HEK293 (cell line): ENCODE measurements around the gene STX3.

Experiments
- CTCF ChIA-PET: fragments of 350-600 bp; formaldehyde crosslinking; extraction: SDS; loops from one replicate; lab custom pipeline; 2021; ENCODE audit warnings: antibody characterized with exemption; lab: Yijun Ruan, JAX
- POLR2A ChIA-PET: fragments of 300-600 bp; formaldehyde crosslinking; extraction: SDS; loops from one replicate; lab custom pipeline; 2020; ENCODE audit warnings: antibody characterized with exemption, inconsistent platforms; lab: Yijun Ruan, JAX
- H3K27ac ChIP-seq: fragments of 200-500 bp; sonication (Bioruptor generic); 2 replicates; pipeline ENCODE4 v1.5.1; 2014; ENCODE audit warnings: low read depth, low read length, control low read depth, inconsistent platforms; ENCODE audit errors: extremely low read depth
- H3K36me3 ChIP-seq, 2 experiments: fragments of 200-500 bp in 1 of 2; sonication (Bioruptor generic) in 1 of 2; 1 replicate in 1 of 2; 2 replicates in 1 of 2; pipeline ENCODE4 v1.5.1; 2014 to 2017; ENCODE audit warnings: inconsistent platforms in 2 of 2, low read length in 2 of 2; ENCODE audit not compliant: control insufficient read depth in 2 of 2, insufficient read depth in 1 of 2
- H3K4me1 ChIP-seq: fragments of 200-500 bp; sonication (Bioruptor generic); 2 replicates; pipeline ENCODE4 v1.5.1; 2014; ENCODE audit warnings: mild to moderate bottlenecking, low read length, inconsistent platforms; ENCODE audit not compliant: control insufficient read depth, insufficient read depth
- H3K4me3 ChIP-seq: 2 replicates; pipeline ENCODE4 v1.5.1; 2011; ENCODE audit warnings: low read depth, mild to moderate bottlenecking, control low read depth, low read length, moderate library complexity
- H3K9me3 ChIP-seq: fragments of 200-500 bp; sonication (Bioruptor generic); 2 replicates; pipeline ENCODE4 v1.5.1; 2014; ENCODE audit warnings: low read depth, low read length, inconsistent platforms; ENCODE audit not compliant: control insufficient read depth, insufficient read depth
- GLIS2 ChIP-seq: fragments of 450-650 bp; formaldehyde crosslinking; IDR thresholded peaks from 2 replicates; pipeline ENCODE4 v1.5.1; 2016; ENCODE audit warnings: missing biosample characterization, missing genetic modification characterization
- KLF8 ChIP-seq: fragments of 450-650 bp; formaldehyde crosslinking; IDR thresholded peaks from 2 replicates; pipeline ENCODE4 v1.5.1; 2016; ENCODE audit warnings: missing biosample characterization, missing genetic modification characterization
- MZF1 ChIP-seq: fragments of 450-650 bp; formaldehyde crosslinking; IDR thresholded peaks from 2 replicates; pipeline ENCODE4 v1.5.1; 2017; ENCODE audit warnings: missing biosample characterization, missing genetic modification characterization, borderline replicate concordance
- OSR2 ChIP-seq: fragments of 450-650 bp; formaldehyde crosslinking; IDR thresholded peaks from 2 replicates; pipeline ENCODE4 v1.5.1; 2016; ENCODE audit warnings: missing biosample characterization, missing genetic modification characterization
- OVOL3 ChIP-seq: fragments of 450-650 bp; formaldehyde crosslinking; IDR thresholded peaks from 2 replicates; pipeline ENCODE4 v1.5.1; 2016; ENCODE audit warnings: missing biosample characterization, missing genetic modification characterization
- PRDM10 ChIP-seq: fragments of 450-650 bp; formaldehyde crosslinking; IDR thresholded peaks from 2 replicates; pipeline ENCODE4 v1.5.1; 2016; ENCODE audit warnings: missing biosample characterization, missing genetic modification characterization
- SALL2 ChIP-seq: fragments of 450-650 bp; formaldehyde crosslinking; IDR thresholded peaks from 2 replicates; pipeline ENCODE4 v1.5.0; 2017; ENCODE audit warnings: missing biosample characterization, mild to moderate bottlenecking, missing genetic modification characterization, borderline replicate concordance
- TCF7L2 ChIP-seq: IDR thresholded peaks from 2 replicates; pipeline ENCODE4 v1.6.1; 2011; ENCODE audit warnings: low read depth, mild to moderate bottlenecking, inconsistent platforms, low read length, moderate library complexity, borderline replicate concordance
- ZBTB6 ChIP-seq: fragments of 450-650 bp; formaldehyde crosslinking; IDR thresholded peaks from 2 replicates; pipeline ENCODE4 v1.5.1; 2017; ENCODE audit warnings: missing biosample characterization, missing genetic modification characterization
- ZBTB7A ChIP-seq: fragments of 450-650 bp; formaldehyde crosslinking; IDR thresholded peaks from 2 replicates; pipeline ENCODE4 v1.5.1; 2016; ENCODE audit warnings: low read depth, missing biosample characterization, missing genetic modification characterization
- ZNF114 ChIP-seq: fragments of 450-650 bp; formaldehyde crosslinking; IDR thresholded peaks from 2 replicates; pipeline ENCODE4 v1.5.0; 2017; ENCODE audit warnings: missing biosample characterization, missing genetic modification characterization
- ZNF2 ChIP-seq: fragments of 450-650 bp; formaldehyde crosslinking; IDR thresholded peaks from 2 replicates; pipeline ENCODE4 v1.5.1; 2016; ENCODE audit warnings: missing biosample characterization, missing genetic modification characterization
- ZNF221 ChIP-seq: fragments of 450-650 bp; formaldehyde crosslinking; IDR thresholded peaks from 2 replicates; pipeline ENCODE4 v1.5.1; 2017; ENCODE audit warnings: missing biosample characterization, missing genetic modification characterization, borderline replicate concordance
- ZNF335 ChIP-seq: fragments of 450-650 bp; formaldehyde crosslinking; conservative IDR thresholded peaks from 2 replicates; pipeline ENCODE4 v1.5.1; 2016; ENCODE audit warnings: missing biosample characterization, missing genetic modification characterization
- ZNF391 ChIP-seq: fragments of 450-650 bp; formaldehyde crosslinking; IDR thresholded peaks from 2 replicates; pipeline ENCODE4 v1.5.1; 2016; ENCODE audit warnings: low read depth, missing biosample characterization, missing genetic modification characterization, borderline replicate concordance
- ZNF404 ChIP-seq: fragments of 450-650 bp; formaldehyde crosslinking; IDR thresholded peaks from 2 replicates; pipeline ENCODE4 v1.5.1; 2017; ENCODE audit warnings: missing biosample characterization, missing genetic modification characterization
- ZNF416 ChIP-seq: fragments of 450-650 bp; formaldehyde crosslinking; IDR thresholded peaks from 2 replicates; pipeline ENCODE4 v1.5.1; 2016; ENCODE audit warnings: missing biosample characterization, missing genetic modification characterization
- ZNF501 ChIP-seq: fragments of 450-650 bp; formaldehyde crosslinking; IDR thresholded peaks from 2 replicates; pipeline ENCODE4 v1.5.1; 2016; ENCODE audit warnings: missing biosample characterization, missing genetic modification characterization
- ZNF544 ChIP-seq: fragments of 450-650 bp; formaldehyde crosslinking; IDR thresholded peaks from 2 replicates; pipeline ENCODE4 v1.5.0; 2017; ENCODE audit warnings: missing biosample characterization, missing genetic modification characterization
- ZNF548 ChIP-seq: fragments of 450-650 bp; formaldehyde crosslinking; IDR thresholded peaks from 2 replicates; pipeline ENCODE4 v1.5.1; 2016; ENCODE audit warnings: missing biosample characterization, missing genetic modification characterization
- ZNF600 ChIP-seq: fragments of 450-650 bp; formaldehyde crosslinking; IDR thresholded peaks from 2 replicates; pipeline ENCODE4 v1.5.1; 2016; ENCODE audit warnings: missing biosample characterization, missing genetic modification characterization
- ZNF610 ChIP-seq: fragments of 450-650 bp; formaldehyde crosslinking; IDR thresholded peaks from 2 replicates; pipeline ENCODE4 v1.5.1; 2016; ENCODE audit warnings: missing biosample characterization, missing genetic modification characterization, borderline replicate concordance
- ZNF629 ChIP-seq: fragments of 450-650 bp; formaldehyde crosslinking; IDR thresholded peaks from 2 replicates; pipeline ENCODE4 v1.5.1; 2017; ENCODE audit warnings: missing biosample characterization, missing genetic modification characterization
- ZNF670 ChIP-seq: fragments of 450-650 bp; formaldehyde crosslinking; IDR thresholded peaks from 2 replicates; pipeline ENCODE4 v1.5.1; 2016; ENCODE audit warnings: missing biosample characterization, missing genetic modification characterization, low read depth
- ZNF707 ChIP-seq: fragments of 450-650 bp; formaldehyde crosslinking; IDR thresholded peaks from 2 replicates; pipeline ENCODE4 v1.5.1; 2016; ENCODE audit warnings: missing biosample characterization, missing genetic modification characterization
- ZNF830 ChIP-seq: fragments of 450-650 bp; IDR thresholded peaks from 2 replicates; pipeline ENCODE4 v1.5.0; 2018; ENCODE audit warnings: missing biosample characterization, missing genetic modification characterization, low read depth, mild to moderate bottlenecking, moderate library complexity
- ZSCAN4 ChIP-seq: fragments of 450-650 bp; formaldehyde crosslinking; IDR thresholded peaks from 2 replicates; pipeline ENCODE4 v1.5.1; 2017; ENCODE audit warnings: missing biosample characterization, missing genetic modification characterization

Gene STX3

GRCh38 chr11:59754494-59754858 lies 700 bp upstream of the STX3 start:
- 0 out of 2 replicates have a peak, but pooled peaks have one; percentile 9 for TF ChIP-seq ZNF404
- no peak for TF ChIP-seq ZNF670 (tag by site-specific recombination)
- TF ChIP-seq ZNF2: no peak
- peak; percentile 88 for TF ChIP-seq ZNF335 (tag by site-specific recombination)
- CTCF ChIA-PET: interaction anchor here (0.5 to 6.9 kb wide), 12 partner anchors 9 to 165 kb away, joined by 3 to 110 read pairs (median 6); partner anchors contain the start of gene MRPL16
- Histone ChIP-seq H3K4me1 (no peaks in the 10 kb centered on the region), H3K9me3 (no peaks in the 10 kb centered on the region), H3K27ac (no peak overlapping the region; the same call in 1 of the 2 replicates), H3K4me3 (peak overlapping the region; percentile 82), H3K36me3 (peaks cover 0 to 3% of the 10 kb centered on the region in 2 experiments; a peak in 1 of 3 replicates)
- POLR2A ChIA-PET: interaction anchor here (0.6 to 2.7 kb wide), 10 partner anchors 11 to 848 kb away, joined by 3 to 28 read pairs (median 7); partner anchors contain the start of genes MRPL16 and PATL1

GRCh38 chr11:59755701-59756557 lies 753 bp downstream of the STX3 start:
- no peaks in the 10 kb centered on the region for H3K4me1 ChIP-seq
- CTCF ChIA-PET: interaction anchor here (0.6 to 6.9 kb wide), 6 partner anchors 28 to 1232 kb away, joined by 3 to 110 read pairs (median 7); partner anchors contain the start of gene MRPL16
- POLR2A ChIA-PET: interaction anchor here (0.5 to 2.7 kb wide), 13 partner anchors 9 to 147 kb away, joined by 3 to 28 read pairs (median 6); partner anchors contain the start of genes MRPL16, OSBP and PATL1
- H3K9me3 ChIP-seq: no peaks in the 10 kb centered on the region
- H3K4me3 ChIP-seq: peak overlapping the region; percentile 82
- peaks cover 0 to 7% of the 10 kb centered on the region in 2 experiments; a peak in 1 of 3 replicates for H3K36me3 ChIP-seq
- peak overlapping the region; percentile 67; the same call in 1 of the 2 replicates for H3K27ac ChIP-seq
- no peak for TF ChIP-seq OSR2 (tag by site-specific recombination)
- TF ChIP-seq MZF1 (tag by site-specific recombination): no peak
- TF ChIP-seq ZNF629: peak; percentile 34; the same call in 1 of the 2 replicates
- no peak for TF ChIP-seq ZSCAN4 (tag by site-specific recombination)
- TF ChIP-seq TCF7L2: no peak
- TF ChIP-seq ZNF114 (tag by site-specific recombination): no peak
- TF ChIP-seq ZNF501 (tag by site-specific recombination): no peak
- TF ChIP-seq ZNF830 (tag by site-specific recombination): no peak
- TF ChIP-seq PRDM10 (tag by site-specific recombination): no peak
- TF ChIP-seq ZNF544: no peak
- TF ChIP-seq GLIS2 (tag by site-specific recombination): peak; percentile 90
- no peak for TF ChIP-seq OVOL3
- TF ChIP-seq ZNF600 (tag by site-specific recombination): peak; percentile 26; the same call in 1 of the 2 replicates
- TF ChIP-seq ZNF548: no peak
- no peak for TF ChIP-seq ZNF2
- TF ChIP-seq ZNF221 (tag by site-specific recombination): no peak
- TF ChIP-seq ZNF610: no peak
- TF ChIP-seq ZNF416: no peak
- no peak for TF ChIP-seq ZBTB6 (tag by site-specific recombination)
- no peak for TF ChIP-seq ZBTB7A
- no peak for TF ChIP-seq ZNF670 (tag by site-specific recombination)
- 0 out of 2 replicates have a peak, but pooled peaks have one; percentile 13 for TF ChIP-seq KLF8
- no peak for TF ChIP-seq ZNF391 (tag by site-specific recombination)
- no peak for TF ChIP-seq ZNF707 (tag by site-specific recombination)
- no peak for TF ChIP-seq SALL2 (tag by site-specific recombination)
